Keratinocyte (primary cell): ENCODE results near the gene IL18RAP. TPM values are rescaled to one million over a fixed set of nuclear protein-coding genes. Genes with fewer than 3 reads are reported as not detected.

Experiments
- DNase-seq: peaks from one replicate; pipeline ENCODE4 v3.0.0-alpha.2; 2011; ENCODE audit warnings: low read depth, missing footprints, low spot score
- FAIRE-seq: peaks from 2 replicates; lab custom pipeline; 2011; peaks lifted over from hg19 to GRCh38; lab: Jason Lieb, UNC
- H2AFZ ChIP-seq: 2 replicates; pipeline ENCODE4 v1.6.0; 2012; ENCODE audit warnings: low read length, control low read depth, inconsistent platforms; ENCODE audit not compliant: control insufficient read depth
- H3K27ac ChIP-seq: 2 replicates; pipeline ENCODE4 v1.5.1; 2011; ENCODE audit warnings: low read length; ENCODE audit not compliant: control insufficient read depth, insufficient read depth
- H3K27me3 ChIP-seq: 3 replicates; pipeline ENCODE4 v1.6.0; 2011; ENCODE audit warnings: low read length; ENCODE audit not compliant: control insufficient read depth, insufficient read depth; ENCODE audit errors: extremely low read depth
- H3K36me3 ChIP-seq, 2 experiments: 2 replicates in 1 of 2; 3 replicates in 1 of 2; pipeline ENCODE4 v1.5.1; 2011; ENCODE audit warnings: low read length in 2 of 2, mild to moderate bottlenecking in 1 of 2; ENCODE audit not compliant: control insufficient read depth in 2 of 2, insufficient read depth in 2 of 2; ENCODE audit errors: extremely low read depth in 1 of 2
- H3K4me1 ChIP-seq: 3 replicates; pipeline ENCODE4 v1.5.1; 2011; ENCODE audit warnings: low read length; ENCODE audit not compliant: control insufficient read depth, insufficient read depth; ENCODE audit errors: extremely low read depth
- H3K4me2 ChIP-seq: 3 replicates; pipeline ENCODE4 v1.6.0; 2011; ENCODE audit warnings: low read depth, low read length; ENCODE audit not compliant: control insufficient read depth, insufficient read depth; ENCODE audit errors: extremely low read depth
- H3K4me3 ChIP-seq, 3 experiments: fragments of 200-600 bp in 1 of 3; sonication (generic) in 1 of 3; 2 replicates in 2 of 3; 3 replicates in 1 of 3; pipeline ENCODE4 v1.5.1; 2011 to 2016; ENCODE audit warnings: low read length in 3 of 3, mild to moderate bottlenecking in 3 of 3, control low read depth in 2 of 3, inconsistent platforms in 1 of 3, low read depth in 1 of 3, mixed read lengths in 1 of 3, mixed run types in 1 of 3, moderate library complexity in 1 of 3; ENCODE audit not compliant: control insufficient read depth in 2 of 3, insufficient read depth in 2 of 3; ENCODE audit errors: extremely low read depth in 1 of 3
- H3K79me2 ChIP-seq: 2 replicates; pipeline ENCODE4 v1.6.0; 2012; ENCODE audit warnings: low read length; ENCODE audit not compliant: control insufficient read depth, insufficient read depth
- H3K9ac ChIP-seq: 3 replicates; pipeline ENCODE4 v1.6.0; 2011; ENCODE audit warnings: low read length; ENCODE audit not compliant: control insufficient read depth, insufficient read depth; ENCODE audit errors: extremely low read depth
- H3K9me1 ChIP-seq: 3 replicates; pipeline ENCODE4 v1.6.0; 2011; ENCODE audit warnings: low read length; ENCODE audit not compliant: control insufficient read depth, insufficient read depth; ENCODE audit errors: extremely low read depth
- H3K9me3 ChIP-seq: 2 replicates; pipeline ENCODE4 v1.5.1; 2012; ENCODE audit warnings: low read depth, low read length; ENCODE audit not compliant: control insufficient read depth
- H4K20me1 ChIP-seq: 3 replicates; pipeline ENCODE4 v1.6.0; 2011; ENCODE audit warnings: low read length; ENCODE audit not compliant: control insufficient read depth, insufficient read depth; ENCODE audit errors: extremely low read depth
- EZH2 ChIP-seq: IDR thresholded peaks from one replicate; pipeline ENCODE4 v1.6.1; 2012; ENCODE audit warnings: inconsistent platforms, mild to moderate bottlenecking, low read length, moderate library complexity
- dilution Hi-C: fragments of 300-500 bp; cut with MboI; formaldehyde crosslinking; loops from one replicate; pipeline ENCODE4 v1.7.0; 2020; ENCODE audit warnings: low sequenced_read_pairs; ENCODE audit not compliant: extremely low pct_ligation_motif_present
- polyA plus RNA-seq, 5 experiments: library from polyadenylated mRNA; depleted of rRNA in 3 of 5; stranded (reverse) in 3 of 5; stranded (forward) in 1 of 5; unstranded in 1 of 5; fragments of >200 nt; gene quantifications; 1 replicate in 1 of 5; 2 replicates in 3 of 5; 3 replicates in 1 of 5; pipeline versions ENCODE4 v1.2.1 to v1.2.3, GENCODE V29; 2011 to 2012; ENCODE audit warnings: missing spikeins in 2 of 5, low read depth in 1 of 5, low replicate concordance in 1 of 5
- TF ChIP-seq, protein P1 (sequence below), 3 experiments: IDR thresholded peaks in 1 of 3; conservative IDR thresholded peaks in 1 of 3; optimal IDR thresholded peaks in 1 of 3; 2 replicates in 2 of 3; 3 replicates in 1 of 3; pipeline versions ENCODE3 to v1.5.1; 2011; ENCODE audit warnings: low read length in 3 of 3, mild to moderate bottlenecking in 3 of 3, moderate library complexity in 2 of 3, control low read depth in 1 of 3, inconsistent platforms in 1 of 3; ENCODE audit not compliant: insufficient read depth in 2 of 3; ENCODE audit errors: extremely low read depth in 1 of 3

The IL18RAP gene
- polyA plus RNA-seq, 1 donor (not counting 4 experiments of a cell fraction or from before 2014, with no cell fraction given) = not detected

DNA sequence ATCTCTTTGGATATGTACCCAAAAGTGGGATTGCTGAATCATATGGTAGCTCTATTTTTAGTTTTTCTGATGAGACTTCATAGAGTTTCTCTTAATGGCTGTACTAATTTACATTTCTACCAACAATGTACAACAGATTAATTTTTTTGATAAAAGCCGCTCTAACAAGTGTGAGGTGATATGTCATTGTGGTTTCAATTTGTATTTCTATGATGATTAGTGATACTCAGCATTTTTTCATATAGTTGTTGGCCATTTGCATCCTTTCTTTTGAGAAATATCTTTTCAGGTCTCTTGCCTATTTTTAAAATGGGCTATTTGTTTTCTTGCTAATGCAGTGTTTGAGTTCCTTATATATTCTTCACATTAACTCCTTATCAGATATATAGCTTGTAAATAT is 4.3 kb downstream of the IL18RAP start:
- H3K36me3 ChIP-seq = no peaks in the 10 kb centered on the region
- no peaks in the 10 kb centered on the region for H3K9me3 ChIP-seq
- no peaks in the 10 kb centered on the region for H3K79me2 ChIP-seq
- peaks cover 4% of the 10 kb centered on the region for H3K27me3 ChIP-seq
- H4K20me1 ChIP-seq = no peaks in the 10 kb centered on the region
- no peak overlapping the region for H3K4me3 ChIP-seq
- dilution Hi-C loops = no loop called here
- H2AFZ ChIP-seq = no peak overlapping the region
- H3K4me1 ChIP-seq = no peaks in the 10 kb centered on the region
- FAIRE-seq (no peak), DNase-seq (no peak)
- H3K4me2 ChIP-seq = no peak overlapping the region
- no peak overlapping the region for H3K9ac ChIP-seq
- H3K27ac ChIP-seq = no peak overlapping the region
- no peaks in the 10 kb centered on the region for H3K9me1 ChIP-seq
- TF ChIP-seq EZH2 = no peak
- TF ChIP-seq, protein P1, sequence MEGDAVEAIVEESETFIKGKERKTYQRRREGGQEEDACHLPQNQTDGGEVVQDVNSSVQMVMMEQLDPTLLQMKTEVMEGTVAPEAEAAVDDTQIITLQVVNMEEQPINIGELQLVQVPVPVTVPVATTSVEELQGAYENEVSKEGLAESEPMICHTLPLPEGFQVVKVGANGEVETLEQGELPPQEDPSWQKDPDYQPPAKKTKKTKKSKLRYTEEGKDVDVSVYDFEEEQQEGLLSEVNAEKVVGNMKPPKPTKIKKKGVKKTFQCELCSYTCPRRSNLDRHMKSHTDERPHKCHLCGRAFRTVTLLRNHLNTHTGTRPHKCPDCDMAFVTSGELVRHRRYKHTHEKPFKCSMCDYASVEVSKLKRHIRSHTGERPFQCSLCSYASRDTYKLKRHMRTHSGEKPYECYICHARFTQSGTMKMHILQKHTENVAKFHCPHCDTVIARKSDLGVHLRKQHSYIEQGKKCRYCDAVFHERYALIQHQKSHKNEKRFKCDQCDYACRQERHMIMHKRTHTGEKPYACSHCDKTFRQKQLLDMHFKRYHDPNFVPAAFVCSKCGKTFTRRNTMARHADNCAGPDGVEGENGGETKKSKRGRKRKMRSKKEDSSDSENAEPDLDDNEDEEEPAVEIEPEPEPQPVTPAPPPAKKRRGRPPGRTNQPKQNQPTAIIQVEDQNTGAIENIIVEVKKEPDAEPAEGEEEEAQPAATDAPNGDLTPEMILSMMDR (optimal IDR thresholded peaks at IDR 0.05 in 1 of 3, IDR thresholded peaks at IDR 0.05 in 1 of 3, conservative IDR thresholded peaks at IDR 0.05 in 1 of 3; ENCODE audit: extremely low read depth in 1 of 3, insufficient read depth in 2 of 3, low read length in 3 of 3) = no peak

DNA sequence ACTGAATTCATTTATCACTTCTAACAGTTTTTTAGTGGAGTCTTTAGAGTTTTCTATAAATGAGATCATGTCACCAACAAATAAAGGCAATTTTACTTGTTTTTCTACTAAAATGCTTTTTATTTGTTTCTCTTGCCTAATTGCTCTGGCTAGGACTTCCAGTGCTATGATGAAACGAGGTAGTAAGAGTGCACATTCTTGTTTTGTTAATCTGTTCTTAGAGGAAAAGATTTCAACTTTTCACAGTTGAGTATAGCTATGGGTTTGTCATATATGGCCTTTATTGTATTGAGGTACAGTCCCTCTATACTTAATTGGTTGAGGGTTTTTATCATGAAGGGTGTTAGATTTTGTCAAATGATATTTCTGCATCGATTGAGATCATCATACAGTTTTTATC is 5.6 kb downstream of the IL18RAP start:
- H4K20me1 ChIP-seq = no peaks in the 10 kb centered on the region
- TF ChIP-seq, protein P1 (optimal IDR thresholded peaks at IDR 0.05 in 1 of 3, IDR thresholded peaks at IDR 0.05 in 1 of 3, conservative IDR thresholded peaks at IDR 0.05 in 1 of 3; ENCODE audit: extremely low read depth in 1 of 3, insufficient read depth in 2 of 3, low read length in 3 of 3) = no peak
- TF ChIP-seq EZH2 = no peak
- no peaks in the 10 kb centered on the region for H3K4me1 ChIP-seq
- no peak overlapping the region for H2AFZ ChIP-seq
- H3K9me3 ChIP-seq = no peaks in the 10 kb centered on the region
- no peaks in the 10 kb centered on the region for H3K79me2 ChIP-seq
- H3K27ac ChIP-seq = no peak overlapping the region
- no peaks in the 10 kb centered on the region for H3K36me3 ChIP-seq
- no peaks in the 10 kb centered on the region for H3K9me1 ChIP-seq
- no peak overlapping the region for H3K4me2 ChIP-seq
- peaks cover 4% of the 10 kb centered on the region for H3K27me3 ChIP-seq
- no peak overlapping the region for H3K4me3 ChIP-seq
- DNase-seq (no peak), FAIRE-seq (no peak)
- no peak overlapping the region for H3K9ac ChIP-seq
- dilution Hi-C loops = no loop called here
